SK-N-SH (cell line): ENCODE measurements around the gene ATP2B3. TPM values are rescaled to one million over a fixed set of nuclear protein-coding genes. Genes with fewer than 3 reads are reported as not detected.

Source experiments
- CTCF ChIA-PET: fragments of 300-600, 350-600 bp; formaldehyde crosslinking; extraction: SDS; loops from one replicate; lab custom pipeline; 2021; lab: Yijun Ruan, JAX
- POLR2A ChIA-PET: fragments of 350-600 bp; sonication (Branson Sonifier 250); formaldehyde crosslinking; extraction: SDS; loops from one replicate; lab custom pipeline; 2020; ENCODE audit warnings: antibody characterized with exemption, inconsistent platforms; lab: Yijun Ruan, JAX
- DNase-seq: peaks from one replicate; pipeline ENCODE4 v3.0.0; 2012
- H2AFZ ChIP-seq: fragments of 200-600 bp; sonication (generic); 2 replicates; pipeline ENCODE4 v1.8.1; 2016; ENCODE audit warnings: antibody characterized with exemption, mild to moderate bottlenecking, low read depth
- H3F3A ChIP-seq: fragments of 200-600 bp; sonication (generic); replicated peaks from 2 replicates; pipeline ENCODE3; 2016; ENCODE audit warnings: antibody characterized with exemption, mild to moderate bottlenecking; ENCODE audit not compliant: insufficient read depth
- H3K27ac ChIP-seq, 2 experiments: fragments of 200-500 bp in 1 of 2; fragments of 200-600 bp in 1 of 2; sonication (Bioruptor generic) in 1 of 2; sonication (generic), shearing (Covaris generic) in 1 of 2; 2 replicates each; pipeline versions ENCODE4 v1.5.1 to v1.6.1; 2014 to 2016; ENCODE audit warnings: low read depth in 2 of 2, inconsistent platforms in 1 of 2, low read length in 1 of 2, mild to moderate bottlenecking in 1 of 2, mixed read lengths in 1 of 2
- H3K27me3 ChIP-seq: fragments of 200-600 bp; sonication (generic), shearing (Covaris generic); 2 replicates; pipeline ENCODE4 v1.6.1; 2016; ENCODE audit warnings: mixed run types; ENCODE audit not compliant: insufficient read depth
- H3K36me3 ChIP-seq, 2 experiments: fragments of 200-500 bp in 1 of 2; fragments of 200-600 bp in 1 of 2; sonication (Bioruptor generic) in 1 of 2; sonication (generic) in 1 of 2; replicated peaks in 1 of 2; 2 replicates each; pipeline versions ENCODE3 to v1.5.1; 2014 to 2016; ENCODE audit warnings: low read length in 1 of 2, mild to moderate bottlenecking in 1 of 2; ENCODE audit not compliant: insufficient read depth in 2 of 2, control insufficient read depth in 1 of 2
- H3K4me1 ChIP-seq, 2 experiments: fragments of 200-500 bp in 1 of 2; fragments of 200-600 bp in 1 of 2; sonication (Bioruptor generic) in 1 of 2; sonication (generic), shearing (Covaris generic) in 1 of 2; 2 replicates each; pipeline versions ENCODE4 v1.5.1 to v1.6.1; 2014 to 2016; ENCODE audit warnings: low read depth in 1 of 2, low read length in 1 of 2, mixed run types in 1 of 2; ENCODE audit not compliant: insufficient read depth in 2 of 2, control insufficient read depth in 1 of 2
- H3K4me2 ChIP-seq: fragments of 200-600 bp; sonication (generic), shearing (Covaris generic); 2 replicates; pipeline ENCODE4 v1.6.1; 2017; ENCODE audit warnings: mixed run types
- H3K4me3 ChIP-seq, 2 experiments: fragments of 200-500 bp in 1 of 2; fragments of 200-600 bp in 1 of 2; sonication (Bioruptor generic) in 1 of 2; sonication (generic), shearing (Covaris generic) in 1 of 2; 2 replicates each; pipeline versions ENCODE4 v1.5.1 to v1.8.1; 2014 to 2016; ENCODE audit warnings: low read depth in 2 of 2, inconsistent platforms in 1 of 2, low read length in 1 of 2, mild to moderate bottlenecking in 1 of 2, mixed read lengths in 1 of 2, moderate library complexity in 1 of 2
- H3K79me2 ChIP-seq: fragments of 200-600 bp; sonication (generic); 2 replicates; pipeline ENCODE4 v1.8.1; 2017; ENCODE audit warnings: mild to moderate bottlenecking; ENCODE audit not compliant: insufficient read depth
- H3K9ac ChIP-seq: fragments of 200-600 bp; sonication (generic); 2 replicates; pipeline ENCODE4 v1.6.1; 2017; ENCODE audit warnings: mixed run types
- H3K9me2 ChIP-seq: fragments of 200-600 bp; sonication (generic); 2 replicates; pipeline ENCODE4 v1.6.1; 2017; ENCODE audit warnings: mixed run types
- H3K9me3 ChIP-seq: fragments of 200-600 bp; sonication (generic); 2 replicates; pipeline ENCODE4 v1.6.1; 2017; ENCODE audit warnings: mixed run types, mild to moderate bottlenecking, moderate library complexity
- H4K20me1 ChIP-seq: fragments of 200-600 bp; sonication (generic); 2 replicates; pipeline ENCODE4 v1.6.1; 2017; ENCODE audit warnings: mild to moderate bottlenecking, mixed run types; ENCODE audit not compliant: insufficient read depth
- ELF1 ChIP-seq: IDR thresholded peaks from 2 replicates; pipeline ENCODE4 v1.4.0; 2012
- EP300 ChIP-seq, 2 experiments: IDR thresholded peaks; 2 replicates each; pipeline versions ENCODE4 v1.4.0 to v1.6.1; 2012; ENCODE audit warnings: borderline replicate concordance in 1 of 2, low read depth in 1 of 2, low read length in 1 of 2
- EZH2phosphoT487 ChIP-seq: fragments of 200-600 bp; sonication (generic); IDR thresholded peaks from 2 replicates; pipeline ENCODE4 v1.6.1; 2017; ENCODE audit warnings: low read depth, mixed run types, mild to moderate bottlenecking, antibody characterized with exemption, moderate library complexity, borderline replicate concordance
- FOSL2 ChIP-seq: IDR thresholded peaks from 2 replicates; pipeline ENCODE4 v1.4.0; 2012; ENCODE audit warnings: low read depth, mild to moderate bottlenecking, moderate library complexity, borderline replicate concordance
- FOXJ3 ChIP-seq: sonication (generic); formaldehyde crosslinking; IDR thresholded peaks from 2 replicates; pipeline ENCODE4 v1.5.1; 2020; ENCODE audit warnings: mild to moderate bottlenecking, missing genetic modification reagents
- JUND ChIP-seq: IDR thresholded peaks from 2 replicates; pipeline ENCODE4 v1.4.0; 2012
- MAX ChIP-seq: IDR thresholded peaks from 2 replicates; pipeline ENCODE4 v1.4.0; 2012; ENCODE audit warnings: low read depth
- MXI1 ChIP-seq: IDR thresholded peaks from 2 replicates; pipeline ENCODE4 v1.6.1; 2012; ENCODE audit warnings: mild to moderate bottlenecking, low read depth, low read length, improper control_type of control experiment
- NFIC ChIP-seq: IDR thresholded peaks from 2 replicates; pipeline ENCODE4 v1.4.0; 2012; ENCODE audit warnings: borderline replicate concordance
- NRF1 ChIP-seq: IDR thresholded peaks from 2 replicates; pipeline ENCODE4 v1.6.1; 2012; ENCODE audit warnings: low read depth, mild to moderate bottlenecking, low read length
- PBX3 ChIP-seq: IDR thresholded peaks from 2 replicates; pipeline ENCODE4; 2012
- POLR2AphosphoS5 ChIP-seq: IDR thresholded peaks from 2 replicates; pipeline ENCODE4 v1.6.1; 2012; ENCODE audit warnings: low read depth, low read length
- RAD21 ChIP-seq: IDR thresholded peaks from 2 replicates; pipeline ENCODE4 v1.6.1; 2012; ENCODE audit warnings: mild to moderate bottlenecking, low read length
- REST ChIP-seq: IDR thresholded peaks from 2 replicates; pipeline ENCODE4 v1.6.1; 2012; ENCODE audit warnings: mild to moderate bottlenecking, low read depth, low read length, moderate library complexity
- SMC3 ChIP-seq: IDR thresholded peaks from 2 replicates; pipeline ENCODE4 v1.6.1; 2012; ENCODE audit warnings: low read depth, low read length, improper control_type of control experiment
- TAF1 ChIP-seq: IDR thresholded peaks from 2 replicates; pipeline ENCODE4 v1.6.1; 2012; ENCODE audit warnings: low read depth, mild to moderate bottlenecking, low read length, moderate library complexity, borderline replicate concordance
- TEAD4 ChIP-seq: IDR thresholded peaks from 2 replicates; pipeline ENCODE4 v1.4.0; 2012; ENCODE audit warnings: mild to moderate bottlenecking, borderline replicate concordance; ENCODE audit not compliant: insufficient read depth
- USF1 ChIP-seq: IDR thresholded peaks from 2 replicates; pipeline ENCODE4 v1.4.0; 2012; ENCODE audit warnings: low read depth, borderline replicate concordance
- YY1 ChIP-seq: IDR thresholded peaks from 2 replicates; pipeline ENCODE4 v1.4.0; 2012; ENCODE audit warnings: low read depth, mild to moderate bottlenecking
- ZBTB33 ChIP-seq: IDR thresholded peaks from 2 replicates; pipeline ENCODE4 v1.4.0; 2012; ENCODE audit warnings: low read depth, borderline replicate concordance
- WGBS: methylation state at CpG from one replicate; pipeline ENCODE4 v1.1.6; 2017; ENCODE audit warnings: low lambda C conversion rate; 5-methylcytosine and 5-hydroxymethylcytosine counted together
- polyA plus RNA-seq, 3 experiments: library from polyadenylated mRNA; depleted of rRNA; stranded (reverse); fragments of >200 nt; gene quantifications; 2 replicates each; pipeline ENCODE4 v1.2.3, GENCODE V29; 2012

The ATP2B3 gene
- polyA plus RNA-seq, 1 of the 3 experiments (the other 2 are of a cell fraction): 0.16 TPM

- Histone ChIP-seq H3K36me3 (peaks cover 0 to 2% of the 10 kb centered on the region in 2 experiments), H3K9me2 (no peaks in the 10 kb centered on the region), H4K20me1 (no peaks in the 10 kb centered on the region), H3F3A (no peaks in the 10 kb centered on the region), H3K27me3 (no peaks in the 10 kb centered on the region), H3K9ac (no peak overlapping the region), H3K4me1 (peaks cover 21 to 37% of the 10 kb centered on the region in 2 experiments; a peak in 3 of 4 replicates), H3K79me2 (peaks cover 11% of the 10 kb centered on the region), H3K27ac (no peak overlapping the region), H3K9me3 (no peaks in the 10 kb centered on the region), H2AFZ (no peak overlapping the region), H3K4me2 (no peak overlapping the region), H3K4me3 (no peak overlapping the region)
- WGBS: 69% methylated on average over 10 of the region's 10 CpGs
- DNase-seq: no peak
- ChIA-PET POLR2A (interaction anchor here (0.7 kb wide), 1 partner anchor 18 kb away, joined by 3 read pairs; no protein-coding TSS in a partner anchor), CTCF (interaction anchor here (0.7 to 11.6 kb wide), 7 partner anchors 12 to 440 kb away, joined by 3 to 203 read pairs (median 11); partner anchors contain the start of gene BGN)
- no peak for TF ChIP-seq ZBTB33
- TF ChIP-seq JUND: no peak
- no peak for TF ChIP-seq EP300 (IDR thresholded peaks at IDR 0.05; ENCODE audit: borderline replicate concordance in 1 of 2, low read depth in 1 of 2, low read length in 1 of 2)
- no peak for TF ChIP-seq TAF1
- TF ChIP-seq NRF1: no peak
- TF ChIP-seq USF1: no peak
- TF ChIP-seq TEAD4: no peak
- TF ChIP-seq REST: no peak
- TF ChIP-seq ELF1: no peak
- TF ChIP-seq RAD21: no peak
- TF ChIP-seq MXI1: no peak
- no peak for TF ChIP-seq MAX
- TF ChIP-seq YY1: no peak
- no peak for TF ChIP-seq FOXJ3
- TF ChIP-seq NFIC: no peak
- no peak for TF ChIP-seq FOSL2
- no peak for TF ChIP-seq EZH2phosphoT487
- TF ChIP-seq PBX3: no peak
- TF ChIP-seq POLR2AphosphoS5: no peak
- no peak for TF ChIP-seq SMC3
Observed at GRCh38 chrX:153473126-153473525, 44.3 kb upstream of the ATP2B3 start.
